ENCODE measurements around the gene NADSYN1.

DNA sequence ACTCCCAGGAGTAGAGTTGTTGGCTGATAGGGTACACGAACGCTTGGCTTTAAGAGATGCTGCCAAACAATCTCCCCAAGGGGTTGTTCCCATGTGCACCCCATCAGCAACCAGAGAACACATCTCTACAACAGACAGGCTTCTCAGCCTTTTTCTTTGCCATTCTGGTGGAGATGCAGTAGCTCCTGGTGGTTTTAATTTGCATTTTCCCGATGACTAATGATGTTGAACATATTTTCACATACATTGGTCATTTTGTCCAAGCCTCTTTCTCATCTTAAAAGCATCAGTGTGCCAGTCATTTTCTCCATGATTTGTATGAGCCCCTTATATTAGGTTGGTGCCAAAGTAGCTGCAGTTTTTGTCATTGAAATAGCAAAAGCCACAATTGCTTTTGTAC lies 26.6 kb upstream of the NADSYN1 start:
- TF ChIP-seq, protein P1, sequence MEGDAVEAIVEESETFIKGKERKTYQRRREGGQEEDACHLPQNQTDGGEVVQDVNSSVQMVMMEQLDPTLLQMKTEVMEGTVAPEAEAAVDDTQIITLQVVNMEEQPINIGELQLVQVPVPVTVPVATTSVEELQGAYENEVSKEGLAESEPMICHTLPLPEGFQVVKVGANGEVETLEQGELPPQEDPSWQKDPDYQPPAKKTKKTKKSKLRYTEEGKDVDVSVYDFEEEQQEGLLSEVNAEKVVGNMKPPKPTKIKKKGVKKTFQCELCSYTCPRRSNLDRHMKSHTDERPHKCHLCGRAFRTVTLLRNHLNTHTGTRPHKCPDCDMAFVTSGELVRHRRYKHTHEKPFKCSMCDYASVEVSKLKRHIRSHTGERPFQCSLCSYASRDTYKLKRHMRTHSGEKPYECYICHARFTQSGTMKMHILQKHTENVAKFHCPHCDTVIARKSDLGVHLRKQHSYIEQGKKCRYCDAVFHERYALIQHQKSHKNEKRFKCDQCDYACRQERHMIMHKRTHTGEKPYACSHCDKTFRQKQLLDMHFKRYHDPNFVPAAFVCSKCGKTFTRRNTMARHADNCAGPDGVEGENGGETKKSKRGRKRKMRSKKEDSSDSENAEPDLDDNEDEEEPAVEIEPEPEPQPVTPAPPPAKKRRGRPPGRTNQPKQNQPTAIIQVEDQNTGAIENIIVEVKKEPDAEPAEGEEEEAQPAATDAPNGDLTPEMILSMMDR (IDR thresholded peaks at IDR 0.05; ENCODE audit: low read depth, low read length, poor library complexity, severe bottlenecking) = peak; percentile 16
- TF ChIP-seq EZH2phosphoT487 (IDR thresholded peaks at IDR 0.05; ENCODE audit: borderline replicate concordance, low read length) = no peak

Measured in DOHH2 (cell line).